PC-3 (cell line): ENCODE results near the gene DENND6B. TPM values are rescaled to one million over a fixed set of nuclear protein-coding genes. Genes with fewer than 3 reads are reported as not detected.
A peak's percentile ranks its signal among the peaks of the same experiment; 100 is the strongest.

ENCODE experiments used
- ATAC-seq: fragments of 200-7000 bp; cut with Tn5 transposase; 2 replicates; pipeline ENCODE4 v1.9.1; 2020; ENCODE audit warnings: mild to moderate bottlenecking, moderate library complexity
- BruUV-seq: library from RNA; stranded (reverse); fragments of 400-500 nt; replicated peaks from 2 replicates; lab custom pipeline; 2021; lab: Mats Ljungman, UMichigan
- CTCF ChIA-PET: fragments of 300-600 bp; sonication (Branson Sonifier 250); formaldehyde crosslinking; loops from one replicate; lab custom pipeline; 2022; ENCODE audit warnings: antibody characterized with exemption; lab: Charles Lee
- POLR2A ChIA-PET: fragments of 300-600 bp; sonication (Branson Sonifier 250); formaldehyde crosslinking; loops from one replicate; lab custom pipeline; 2022; ENCODE audit warnings: antibody characterized with exemption; ENCODE audit not compliant: unreplicated experiment; lab: Charles Lee
- DNase-seq: peaks from one replicate; pipeline ENCODE4 v3.0.0-alpha.2; 2015
- H2AFZ ChIP-seq: fragments of 300-600 bp; sonication (generic); 2 replicates; pipeline ENCODE4 v1.6.0; 2016; ENCODE audit warnings: antibody characterized with exemption, low read length
- H3F3A ChIP-seq: fragments of 300-600 bp; sonication (generic); one replicate; pipeline ENCODE4 v1.6.0; 2017; ENCODE audit warnings: antibody characterized with exemption, low read length, control low read depth, mild to moderate bottlenecking; ENCODE audit not compliant: unreplicated experiment
- H3K27ac ChIP-seq: fragments of 300-600 bp; sonication (generic); 2 replicates; pipeline ENCODE4 v1.5.1; 2016; ENCODE audit warnings: mild to moderate bottlenecking, low read length
- H3K27me3 ChIP-seq: fragments of 300-600 bp; sonication (generic); 2 replicates; pipeline ENCODE4 v1.6.1; 2016; ENCODE audit warnings: low read length, mixed read lengths
- H3K36me3 ChIP-seq: fragments of 300-600 bp; sonication (generic); 2 replicates; pipeline ENCODE4 v1.6.1; 2016; ENCODE audit warnings: low read depth, mixed run types, low read length, mixed read lengths
- H3K4me1 ChIP-seq: fragments of 300-600 bp; sonication (generic); 2 replicates; pipeline ENCODE4 v1.5.1; 2016; ENCODE audit warnings: low read length; ENCODE audit not compliant: insufficient read depth
- H3K4me2 ChIP-seq: fragments of 300-600 bp; sonication (generic); 2 replicates; pipeline ENCODE4 v1.6.0; 2016; ENCODE audit warnings: low read length
- H3K4me3 ChIP-seq: fragments of 300-600 bp; sonication (generic); 2 replicates; pipeline ENCODE4 v1.5.1; 2016; ENCODE audit warnings: mild to moderate bottlenecking, low read length, mixed read lengths
- H3K79me2 ChIP-seq: fragments of 300-600 bp; sonication (generic); 2 replicates; pipeline ENCODE4 v1.6.1; 2017; ENCODE audit warnings: low read length, mixed read lengths
- H3K9ac ChIP-seq: fragments of 300-600 bp; sonication (generic); 2 replicates; pipeline ENCODE4 v1.6.0; 2016; ENCODE audit warnings: mild to moderate bottlenecking, low read length
- H3K9me2 ChIP-seq: fragments of 300-600 bp; sonication (generic); replicated peaks from 2 replicates; pipeline ENCODE4 v1.6.1; 2016; ENCODE audit warnings: mixed run types, low read length, mixed read lengths
- H3K9me3 ChIP-seq: fragments of 300-600 bp; sonication (generic); 2 replicates; pipeline ENCODE4 v1.6.1; 2016; ENCODE audit warnings: low read length, mixed read lengths
- H4K20me1 ChIP-seq: fragments of 300-600 bp; sonication (generic); 2 replicates; pipeline ENCODE4 v1.6.1; 2016; ENCODE audit warnings: low read length, mixed read lengths
- EZH2 ChIP-seq: fragments of 300-600 bp; sonication (generic); IDR thresholded peaks from one replicate; pipeline ENCODE4 v1.6.1; 2017; ENCODE audit warnings: antibody characterized with exemption, mild to moderate bottlenecking, low read length; ENCODE audit not compliant: unreplicated experiment
- EZH2phosphoT487 ChIP-seq: fragments of 300-600 bp; sonication (generic); IDR thresholded peaks from 2 replicates; pipeline ENCODE4 v1.6.1; 2018; ENCODE audit warnings: mild to moderate bottlenecking, antibody characterized with exemption, low read length, borderline replicate concordance
- intact Hi-C: fragments of 100-400 bp; cut with micrococcal nuclease; formaldehyde crosslinking; loops from 2 replicates; pipeline ENCODE4 v1.9.0; 2023
- total RNA-seq: library from RNA; depleted of rRNA; stranded (reverse); fragments of >200 nt; gene quantifications from 2 replicates; pipeline ENCODE4 v1.2.3, GENCODE V29; 2014
- TF ChIP-seq, protein P1 (sequence below): fragments of 300-600 bp; sonication (generic); conservative IDR thresholded peaks from 2 replicates; pipeline ENCODE4 v1.5.1; 2017; ENCODE audit warnings: antibody characterized with exemption, low read depth, mild to moderate bottlenecking, low read length

Gene DENND6B
- total RNA-seq, 1 experiment from 2014 or later = 1.1 TPM

- H3K4me1 ChIP-seq = peaks cover 17% of the 10 kb centered on the region
- peak; percentile 13 for DNase-seq
- POLR2A ChIA-PET = no interaction called here
Measured at GRCh38 chr22:50329236-50329635, 2.4 kb upstream of the DENND6B start.

DNA sequence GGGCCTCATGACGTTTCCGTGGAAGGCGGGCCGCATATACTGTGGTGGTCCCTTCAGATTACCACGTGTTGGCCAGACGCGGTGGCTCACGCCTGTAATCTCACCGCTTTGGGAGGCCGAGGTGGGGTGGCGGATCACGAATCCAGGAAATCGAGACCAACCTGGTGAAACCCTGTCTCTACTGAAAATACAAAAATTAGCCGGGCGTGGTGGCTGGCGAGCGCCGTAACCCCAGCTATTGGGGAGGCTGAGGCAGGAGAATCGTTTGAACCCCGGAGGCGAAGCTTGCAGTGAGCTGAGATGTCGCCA is 853 bp upstream of the DENND6B start:
- H3K9me2 ChIP-seq = no peaks in the 10 kb centered on the region
- H3K4me3 ChIP-seq = peak overlapping the region; percentile 77
- H3K9ac ChIP-seq = peak overlapping the region; percentile 95
- peaks cover 17% of the 10 kb centered on the region for H3K4me1 ChIP-seq
- ChIA-PET POLR2A (no interaction called here), CTCF (no interaction called here)
- H4K20me1 ChIP-seq = no peaks in the 10 kb centered on the region
- TF ChIP-seq EZH2phosphoT487 = no peak
- TF ChIP-seq, protein P1, sequence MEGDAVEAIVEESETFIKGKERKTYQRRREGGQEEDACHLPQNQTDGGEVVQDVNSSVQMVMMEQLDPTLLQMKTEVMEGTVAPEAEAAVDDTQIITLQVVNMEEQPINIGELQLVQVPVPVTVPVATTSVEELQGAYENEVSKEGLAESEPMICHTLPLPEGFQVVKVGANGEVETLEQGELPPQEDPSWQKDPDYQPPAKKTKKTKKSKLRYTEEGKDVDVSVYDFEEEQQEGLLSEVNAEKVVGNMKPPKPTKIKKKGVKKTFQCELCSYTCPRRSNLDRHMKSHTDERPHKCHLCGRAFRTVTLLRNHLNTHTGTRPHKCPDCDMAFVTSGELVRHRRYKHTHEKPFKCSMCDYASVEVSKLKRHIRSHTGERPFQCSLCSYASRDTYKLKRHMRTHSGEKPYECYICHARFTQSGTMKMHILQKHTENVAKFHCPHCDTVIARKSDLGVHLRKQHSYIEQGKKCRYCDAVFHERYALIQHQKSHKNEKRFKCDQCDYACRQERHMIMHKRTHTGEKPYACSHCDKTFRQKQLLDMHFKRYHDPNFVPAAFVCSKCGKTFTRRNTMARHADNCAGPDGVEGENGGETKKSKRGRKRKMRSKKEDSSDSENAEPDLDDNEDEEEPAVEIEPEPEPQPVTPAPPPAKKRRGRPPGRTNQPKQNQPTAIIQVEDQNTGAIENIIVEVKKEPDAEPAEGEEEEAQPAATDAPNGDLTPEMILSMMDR = no peak
- TF ChIP-seq EZH2 = no peak
- no peaks in the 10 kb centered on the region for H3K9me3 ChIP-seq
- intact Hi-C loops = no loop called here
- no peaks in the 10 kb centered on the region for H3K36me3 ChIP-seq
- peaks cover 8% of the 10 kb centered on the region for H3F3A ChIP-seq
- ATAC-seq (no peak), DNase-seq (no peak)
- BruUV-seq = no TSS peak
- peak overlapping the region; percentile 81 for H2AFZ ChIP-seq
- H3K27me3 ChIP-seq = no peaks in the 10 kb centered on the region
- H3K4me2 ChIP-seq = peak overlapping the region; percentile 92
- H3K27ac ChIP-seq = peak overlapping the region; percentile 52; the same call in 1 of the 2 replicates
- H3K79me2 ChIP-seq = no peaks in the 10 kb centered on the region

More at GRCh38 chr22:50329236-50329635, 2.4 kb upstream of the DENND6B start:
- Histone ChIP-seq H3K4me3 (no peak overlapping the region), H3K36me3 (no peaks in the 10 kb centered on the region), H3K9me2 (no peaks in the 10 kb centered on the region), H3K9ac (no peak overlapping the region), H4K20me1 (no peaks in the 10 kb centered on the region), H3K9me3 (no peaks in the 10 kb centered on the region), H3F3A (peaks cover 8% of the 10 kb centered on the region), H3K27ac (no peak overlapping the region), H3K4me2 (no peak overlapping the region), H2AFZ (no peak overlapping the region), H3K27me3 (no peaks in the 10 kb centered on the region), H3K79me2 (no peaks in the 10 kb centered on the region)
- TF ChIP-seq EZH2 (no peak), EZH2phosphoT487 (no peak)
- TF ChIP-seq, protein P1 = no peak
- intact Hi-C loops = no loop called here
- no peak for ATAC-seq
- no TSS peak for BruUV-seq
- CTCF ChIA-PET = no interaction called here

GRCh38 chr22:50326225-50326955 is 422 bp downstream of the DENND6B start:
- no peak overlapping the region for H3K27ac ChIP-seq
- POLR2A ChIA-PET = no interaction called here
- peak overlapping the region; percentile 54 for H3K9ac ChIP-seq

More at GRCh38 chr22:50326225-50326955, 422 bp downstream of the DENND6B start:
- H3K4me2 ChIP-seq = peak overlapping the region; percentile 91
- peak; percentile 19 for ATAC-seq
- CTCF ChIA-PET = no interaction called here
- TF ChIP-seq, protein P1 = no peak
- TF ChIP-seq EZH2phosphoT487 = no peak
- TF ChIP-seq EZH2 = no peak
- no peaks in the 10 kb centered on the region for H3K79me2 ChIP-seq
- H3F3A ChIP-seq = peaks cover 7% of the 10 kb centered on the region
- intact Hi-C loops = no loop called here
- H3K27me3 ChIP-seq = no peaks in the 10 kb centered on the region
- H2AFZ ChIP-seq = 0 out of 2 replicates have a peak overlapping the region, but pooled peaks have one; percentile 51
- H3K4me1 ChIP-seq = peaks cover 15% of the 10 kb centered on the region
- no peaks in the 10 kb centered on the region for H3K9me3 ChIP-seq
- no peaks in the 10 kb centered on the region for H3K9me2 ChIP-seq
- TSS peak; percentile 42 for BruUV-seq
- no peaks in the 10 kb centered on the region for H3K36me3 ChIP-seq
- DNase-seq = no peak
- H3K4me3 ChIP-seq = peak overlapping the region; percentile 70
- H4K20me1 ChIP-seq = no peaks in the 10 kb centered on the region
